Measurements from ENCODE around the gene PADI3. TPM values are rescaled to one million over a fixed set of nuclear protein-coding genes. Genes with fewer than 3 reads are reported as not detected.
"Not testable (repeated sequence)": the region's sequence is repeated elsewhere in the genome, so short reads cannot be mapped to it uniquely, and the experiment has no call there.

PADI3 gene
- total RNA-seq, 1 donor = not detected

GRCh38 chr1:17228619-17229018 lies 20.3 kb upstream of the PADI3 start:
- no peaks in the 10 kb centered on the region for H3K27me3 ChIP-seq (ENCODE audit: insufficient read depth, low read length)
- no peaks in the 10 kb centered on the region for H3K4me1 ChIP-seq (ENCODE audit: insufficient read depth, low read length)
- H3K9me3 ChIP-seq (ENCODE audit: low read depth, low read length) = no peaks in the 10 kb centered on the region
- no peak overlapping the region for H3K4me3 ChIP-seq (ENCODE audit: low read length)

DNA sequence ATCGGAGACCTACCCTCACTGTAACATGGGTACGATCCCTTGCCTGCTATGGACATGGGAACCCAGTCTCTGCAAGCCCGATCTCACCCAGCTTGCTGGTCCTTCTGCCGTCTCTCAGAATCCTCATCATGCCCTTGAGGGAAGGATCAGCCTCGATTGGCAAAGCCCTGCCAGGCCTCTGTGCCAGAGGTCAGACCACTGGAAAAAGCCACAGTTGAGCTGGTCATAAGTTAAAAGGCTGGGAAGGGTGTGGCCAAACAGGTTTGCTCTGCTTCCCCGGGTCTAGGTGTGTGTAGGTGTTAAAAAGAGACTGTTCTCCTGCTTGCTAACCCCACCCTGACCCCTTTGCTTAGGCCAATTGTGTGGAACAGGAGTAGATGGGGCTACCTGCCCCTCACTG lies 19.5 kb upstream of the PADI3 start:
- Histone ChIP-seq H3K27me3 (ENCODE audit: insufficient read depth, low read length) (no peaks in the 10 kb centered on the region), H3K9me3 (ENCODE audit: low read depth, low read length) (no peaks in the 10 kb centered on the region), H3K4me1 (ENCODE audit: insufficient read depth, low read length) (no peaks in the 10 kb centered on the region), H3K4me3 (ENCODE audit: low read length) (no peak overlapping the region)

DNA sequence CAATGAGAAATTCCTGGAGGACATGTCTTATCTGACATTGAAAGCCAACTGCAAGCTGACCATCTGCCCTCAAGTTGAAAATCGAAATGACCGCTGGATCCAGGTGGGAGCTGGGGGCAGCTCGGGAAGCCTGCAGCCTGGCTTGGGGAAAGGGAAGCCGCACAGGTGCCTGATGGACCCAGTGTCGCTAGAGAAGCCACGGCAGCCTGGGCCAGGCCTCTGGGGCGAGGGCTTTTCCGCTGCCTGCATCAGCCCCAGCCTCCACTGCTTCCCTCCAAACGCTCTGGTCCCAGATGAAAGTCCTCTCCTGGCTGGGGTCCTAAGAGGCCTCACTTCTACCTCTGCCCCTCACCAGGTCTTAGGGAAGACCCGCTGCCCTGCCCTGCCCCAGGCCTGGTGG lies 18.8 kb upstream of the PADI3 start:
- Histone ChIP-seq H3K4me1 (ENCODE audit: insufficient read depth, low read length) (no peaks in the 10 kb centered on the region), H3K27me3 (ENCODE audit: insufficient read depth, low read length) (no peaks in the 10 kb centered on the region), H3K4me3 (ENCODE audit: low read length) (no peak overlapping the region), H3K9me3 (ENCODE audit: low read depth, low read length) (no peaks in the 10 kb centered on the region)

DNA sequence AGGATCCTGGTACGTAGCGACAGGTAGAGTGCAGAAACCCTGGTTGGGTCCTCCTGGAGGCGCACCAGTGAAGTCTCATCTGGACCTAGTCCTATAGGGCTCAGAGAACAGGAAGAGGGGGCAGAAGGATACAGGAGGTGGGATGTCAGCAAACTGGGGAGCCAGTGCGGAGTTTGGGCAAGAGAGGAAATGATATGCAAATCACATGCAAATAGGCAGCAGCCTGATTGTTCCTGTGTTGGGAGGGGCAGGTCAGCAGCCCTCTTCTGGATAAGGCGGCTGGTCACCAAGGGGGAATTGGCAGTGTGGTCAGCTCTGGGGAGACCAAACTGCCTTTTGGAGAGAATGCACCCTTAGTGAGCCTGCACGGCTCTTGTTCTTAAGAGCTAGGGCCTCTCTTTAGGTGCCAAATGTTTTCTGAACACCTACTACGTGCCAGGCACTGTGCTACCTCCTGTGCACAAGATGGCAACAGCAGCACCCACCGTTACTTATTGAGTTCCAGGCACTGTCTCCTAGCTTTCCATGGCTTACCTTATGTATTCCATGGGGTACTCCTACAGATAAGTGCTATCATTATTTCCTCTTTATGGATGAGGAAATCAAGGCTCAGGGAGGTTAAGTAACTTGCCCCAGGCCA lies 18.1 kb upstream of the PADI3 start:
- Histone ChIP-seq H3K4me1 (ENCODE audit: insufficient read depth, low read length) (no peaks in the 10 kb centered on the region), H3K4me3 (ENCODE audit: low read length) (no peak overlapping the region), H3K27me3 (ENCODE audit: insufficient read depth, low read length) (no peaks in the 10 kb centered on the region), H3K9me3 (ENCODE audit: low read depth, low read length) (no peaks in the 10 kb centered on the region)

- Histone ChIP-seq H3K4me3 (ENCODE audit: low read length) (no peak overlapping the region), H3K9me3 (ENCODE audit: low read depth, low read length) (no peaks in the 10 kb centered on the region), H3K27me3 (ENCODE audit: insufficient read depth, low read length) (no peaks in the 10 kb centered on the region), H3K4me1 (ENCODE audit: insufficient read depth, low read length) (peaks cover 3% of the 10 kb centered on the region)
These were observed 15.9 kb upstream of the PADI3 start for GRCh38 chr1:17232759-17233661.

DNA sequence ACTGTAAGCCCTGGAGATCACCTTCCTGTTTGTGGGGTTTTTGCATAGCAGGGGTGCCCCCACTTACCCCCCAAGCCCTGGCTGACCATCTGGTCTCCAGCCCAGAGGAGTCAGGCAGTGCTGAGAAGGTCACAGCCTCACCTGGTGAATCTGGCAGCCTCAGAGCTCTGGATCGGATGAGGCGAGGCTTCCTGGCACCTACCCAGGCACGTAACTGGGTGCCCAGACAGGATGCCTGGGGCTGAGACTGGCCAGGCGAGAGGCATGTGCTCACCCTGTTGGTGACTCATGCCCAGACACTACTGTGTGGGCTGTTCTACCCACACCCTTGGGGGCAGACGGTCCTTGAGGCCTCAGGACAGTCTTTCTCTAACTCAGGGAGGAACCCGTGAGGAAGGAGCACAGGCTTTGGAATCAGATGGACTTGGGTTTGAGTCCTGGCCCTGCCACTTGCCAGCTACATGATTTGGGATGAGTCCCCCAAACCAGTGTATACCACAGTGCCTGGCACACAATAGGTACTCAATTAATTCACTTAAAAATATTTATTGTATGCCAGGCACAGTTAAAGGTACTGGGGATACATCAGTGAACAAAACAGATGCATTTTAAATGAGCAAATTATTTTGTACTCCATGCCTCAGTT lies 15.1 kb upstream of the PADI3 start:
- H3K4me1 ChIP-seq (ENCODE audit: insufficient read depth, low read length) = peaks cover 3% of the 10 kb centered on the region
- H3K4me3 ChIP-seq (ENCODE audit: low read length) = no peak overlapping the region
- H3K27me3 ChIP-seq (ENCODE audit: insufficient read depth, low read length) = no peaks in the 10 kb centered on the region
- no peaks in the 10 kb centered on the region for H3K9me3 ChIP-seq (ENCODE audit: low read depth, low read length)

DNA sequence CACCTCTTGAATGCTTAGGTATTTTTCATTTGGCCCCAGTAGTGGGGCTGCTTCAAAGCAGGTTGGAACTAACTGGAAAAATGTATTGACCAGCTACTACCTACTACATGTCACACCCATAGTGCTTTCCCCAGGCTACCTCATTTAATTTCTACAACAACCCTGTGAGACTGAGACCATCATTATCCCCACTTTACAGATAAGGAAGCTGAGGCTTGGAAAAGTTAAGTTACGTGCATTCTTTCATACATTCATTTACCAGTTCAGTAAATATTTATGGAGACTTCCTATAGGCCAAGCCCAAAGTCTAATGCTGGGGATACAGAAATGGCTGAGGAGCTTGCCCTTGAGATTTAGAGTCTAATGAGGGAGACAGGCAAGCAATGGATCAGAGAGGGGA lies 14.5 kb upstream of the PADI3 start:
- H3K27me3 ChIP-seq (ENCODE audit: insufficient read depth, low read length) = no peaks in the 10 kb centered on the region
- no peak overlapping the region for H3K4me3 ChIP-seq (ENCODE audit: low read length)
- H3K9me3 ChIP-seq (ENCODE audit: low read depth, low read length) = no peaks in the 10 kb centered on the region
- peaks cover 3% of the 10 kb centered on the region for H3K4me1 ChIP-seq (ENCODE audit: insufficient read depth, low read length)

GRCh38 chr1:17235135-17235885 lies 13.6 kb upstream of the PADI3 start:
- Histone ChIP-seq H3K27me3 (ENCODE audit: insufficient read depth, low read length) (no peaks in the 10 kb centered on the region), H3K4me1 (ENCODE audit: insufficient read depth, low read length) (peaks cover 3% of the 10 kb centered on the region), H3K4me3 (ENCODE audit: low read length) (no peak overlapping the region), H3K9me3 (ENCODE audit: low read depth, low read length) (no peaks in the 10 kb centered on the region)

- Histone ChIP-seq H3K4me1 (ENCODE audit: insufficient read depth, low read length) (peaks cover 3% of the 10 kb centered on the region), H3K4me3 (ENCODE audit: low read length) (no peak overlapping the region), H3K9me3 (ENCODE audit: low read depth, low read length) (no peaks in the 10 kb centered on the region), H3K27me3 (ENCODE audit: insufficient read depth, low read length) (no peaks in the 10 kb centered on the region)
These were observed 11.9 kb upstream of the PADI3 start for GRCh38 chr1:17236779-17237560.

DNA sequence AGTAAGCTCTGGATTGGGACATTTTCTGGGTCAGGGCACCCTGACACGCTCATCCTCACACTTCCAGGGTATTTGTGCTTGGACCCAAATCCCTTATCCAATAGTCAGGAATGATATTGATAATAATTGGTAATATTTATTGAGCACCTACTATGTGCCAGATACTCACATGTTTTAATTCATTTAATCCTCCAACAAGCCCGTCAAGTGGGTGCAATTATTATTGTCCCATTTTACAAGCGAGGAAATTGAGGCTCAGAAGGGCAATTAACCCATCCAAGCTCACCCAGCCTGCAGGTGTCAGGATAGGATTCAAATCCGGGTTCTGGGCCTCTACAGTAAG lies 11.4 kb upstream of the PADI3 start:
- H3K4me1 ChIP-seq (ENCODE audit: insufficient read depth, low read length) = peaks cover 3% of the 10 kb centered on the region
- no peak overlapping the region for H3K4me3 ChIP-seq (ENCODE audit: low read length)
- no peaks in the 10 kb centered on the region for H3K9me3 ChIP-seq (ENCODE audit: low read depth, low read length)
- no peaks in the 10 kb centered on the region for H3K27me3 ChIP-seq (ENCODE audit: insufficient read depth, low read length)

- Histone ChIP-seq H3K27me3 (ENCODE audit: insufficient read depth, low read length) (no peaks in the 10 kb centered on the region), H3K9me3 (ENCODE audit: low read depth, low read length) (no peaks in the 10 kb centered on the region), H3K4me1 (ENCODE audit: insufficient read depth, low read length) (peaks cover 3% of the 10 kb centered on the region)
These were observed 9.5 kb upstream of the PADI3 start for GRCh38 chr1:17239420-17239819.

GRCh38 chr1:17241011-17241779 lies 7.7 kb upstream of the PADI3 start:
- H3K9me3 ChIP-seq (ENCODE audit: low read depth, low read length); H3K4me3 ChIP-seq (ENCODE audit: low read length); H3K4me1 ChIP-seq (ENCODE audit: insufficient read depth, low read length); H3K27me3 ChIP-seq (ENCODE audit: insufficient read depth, low read length): not testable (repeated sequence)

More at GRCh38 chr1:17239420-17239819, 9.5 kb upstream of the PADI3 start:
- H3K4me3 ChIP-seq (ENCODE audit: low read length) = no peak overlapping the region

GRCh38 chr1:17241780-17242074 lies 7.2 kb upstream of the PADI3 start:
- not testable (repeated sequence) for H3K4me3 ChIP-seq (ENCODE audit: low read length); H3K9me3 ChIP-seq (ENCODE audit: low read depth, low read length); H3K27me3 ChIP-seq (ENCODE audit: insufficient read depth, low read length); H3K4me1 ChIP-seq (ENCODE audit: insufficient read depth, low read length)

DNA sequence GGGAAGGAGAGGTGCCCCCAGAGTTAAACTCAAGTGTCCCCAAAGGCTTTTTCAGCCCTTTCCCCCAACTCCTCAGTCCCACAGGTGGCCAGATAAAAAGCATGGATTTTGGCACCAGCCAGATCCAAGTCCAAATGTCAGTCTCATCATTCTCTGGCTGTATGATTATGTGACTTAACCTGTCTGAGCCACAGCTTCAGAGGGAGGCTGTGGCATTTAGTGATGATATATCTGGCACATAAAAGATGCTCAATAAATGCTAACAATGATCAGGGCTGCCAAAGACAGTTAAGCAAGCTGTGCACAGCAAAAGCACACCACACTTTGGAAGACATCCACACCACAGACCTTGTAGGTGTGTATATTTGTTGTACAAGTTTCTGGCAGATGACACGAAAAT lies 5.6 kb upstream of the PADI3 start:
- Histone ChIP-seq H3K9me3 (ENCODE audit: low read depth, low read length) (no peaks in the 10 kb centered on the region), H3K4me1 (ENCODE audit: insufficient read depth, low read length) (no peaks in the 10 kb centered on the region), H3K4me3 (ENCODE audit: low read length) (no peak overlapping the region), H3K27me3 (ENCODE audit: insufficient read depth, low read length) (no peaks in the 10 kb centered on the region)

Data from mononuclear cell (primary cell).